GM21515 (cell line): ENCODE results near the gene UBASH3B.
"Not testable (repeated sequence)": the region's sequence is repeated elsewhere in the genome, so short reads cannot be mapped to it uniquely, and the experiment has no call there.

Experiments
- ATAC-seq: cut with Tn5 transposase; IDR thresholded peaks from one replicate; pipeline ENCODE4 v1.9.1; 2021; ENCODE audit not compliant: unreplicated experiment

UBASH3B gene

DNA sequence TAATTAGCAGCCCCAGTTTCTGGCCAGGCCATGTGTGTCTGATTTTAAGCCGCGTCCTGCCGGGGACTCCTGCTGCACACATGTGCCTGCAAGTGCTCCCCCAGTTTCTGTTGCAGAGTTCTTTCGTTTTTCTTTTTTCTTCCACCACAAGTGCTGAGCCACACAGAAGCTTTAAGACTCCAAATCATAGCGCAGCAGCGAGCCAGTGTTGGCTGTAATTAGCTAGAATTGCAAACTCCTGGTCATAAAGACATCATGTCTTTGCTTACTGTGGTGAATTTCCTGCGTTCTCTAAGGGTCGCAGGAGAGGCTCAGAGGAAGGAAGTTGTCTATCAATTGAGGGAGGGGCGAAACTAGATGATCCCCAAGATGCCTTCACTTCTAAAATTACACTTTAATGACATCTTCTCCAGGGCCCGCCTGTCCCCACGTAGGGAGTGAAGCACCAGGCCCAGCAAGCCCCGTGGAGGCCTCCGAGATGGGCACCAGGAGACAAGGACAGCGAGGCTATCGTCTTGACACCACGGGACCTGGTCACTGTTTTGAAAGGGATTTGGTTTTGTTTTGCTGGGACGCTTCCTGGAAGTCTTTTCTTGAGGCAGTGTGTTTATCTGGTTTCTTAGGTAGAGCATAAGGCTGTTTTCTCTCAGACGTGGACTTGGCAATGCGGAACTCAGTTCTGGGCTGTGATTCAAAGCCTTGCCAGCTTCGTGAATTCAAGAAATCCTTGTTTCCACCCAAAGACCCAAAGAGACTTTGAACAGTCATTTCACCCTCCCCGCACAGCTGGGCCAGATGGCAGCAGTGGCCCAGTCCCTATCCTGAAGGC lies 71.8 kb downstream of the UBASH3B start:
- peak; percentile 83 for ATAC-seq

DNA sequence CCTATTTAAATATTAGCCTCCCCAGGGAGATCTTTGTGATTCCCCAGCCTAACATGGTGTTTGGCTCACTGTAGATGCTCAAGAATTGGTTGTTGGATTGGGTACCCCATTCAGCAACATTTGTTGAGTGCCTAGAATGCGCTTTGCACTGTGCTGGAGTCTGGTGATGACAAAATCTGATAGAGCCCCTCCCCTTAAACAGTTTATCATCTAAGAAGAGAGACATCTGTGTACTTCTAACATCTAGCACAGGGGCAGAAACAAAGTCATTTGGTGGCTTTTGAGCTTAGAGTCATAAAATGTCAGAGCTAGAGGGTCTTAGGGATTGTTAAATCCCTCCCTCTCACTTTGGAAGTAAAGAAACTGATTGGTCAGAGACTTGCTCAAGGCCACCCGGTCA lies 73.0 kb downstream of the UBASH3B start:
- ATAC-seq: no peak

DNA sequence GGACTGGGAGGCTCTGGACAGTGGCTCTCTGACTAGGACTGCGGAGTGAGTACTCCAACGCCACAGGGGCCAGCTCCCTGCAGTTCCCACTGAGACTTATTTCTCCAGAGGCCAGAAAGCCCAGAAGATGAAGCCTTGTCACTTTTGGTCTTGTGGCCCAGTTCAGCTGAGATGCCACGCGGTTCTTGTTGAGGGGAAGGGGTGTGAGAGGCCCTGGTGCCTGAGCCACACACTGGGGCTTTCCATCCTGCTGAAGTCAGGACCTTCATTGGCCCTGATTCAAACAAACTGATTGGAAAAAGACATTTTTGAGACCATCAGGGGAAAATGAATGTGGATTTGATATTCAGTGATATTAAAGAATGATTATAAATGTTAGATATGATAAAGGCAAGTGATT lies 73.6 kb downstream of the UBASH3B start:
- ATAC-seq: no peak

DNA sequence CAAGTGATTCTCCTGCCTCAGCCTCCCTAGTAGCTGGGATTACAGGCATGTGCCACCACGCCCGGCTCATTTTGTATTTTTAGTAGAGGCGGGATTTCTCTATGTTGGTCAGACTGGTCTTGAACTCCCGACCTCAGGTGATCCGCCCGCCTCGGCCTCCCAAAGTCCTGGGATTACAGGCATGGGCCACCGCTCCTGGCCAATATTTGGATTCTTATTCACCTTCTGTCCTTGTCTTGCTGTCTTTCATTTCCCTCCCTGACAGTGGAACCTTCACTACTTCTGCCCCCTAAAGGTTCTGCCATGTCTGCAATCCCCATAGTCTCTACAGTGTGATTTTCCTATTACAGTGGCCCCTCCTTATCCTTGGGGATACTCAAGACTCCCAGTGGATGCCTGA lies 75.2 kb downstream of the UBASH3B start:
- ATAC-seq: not testable (repeated sequence)

DNA sequence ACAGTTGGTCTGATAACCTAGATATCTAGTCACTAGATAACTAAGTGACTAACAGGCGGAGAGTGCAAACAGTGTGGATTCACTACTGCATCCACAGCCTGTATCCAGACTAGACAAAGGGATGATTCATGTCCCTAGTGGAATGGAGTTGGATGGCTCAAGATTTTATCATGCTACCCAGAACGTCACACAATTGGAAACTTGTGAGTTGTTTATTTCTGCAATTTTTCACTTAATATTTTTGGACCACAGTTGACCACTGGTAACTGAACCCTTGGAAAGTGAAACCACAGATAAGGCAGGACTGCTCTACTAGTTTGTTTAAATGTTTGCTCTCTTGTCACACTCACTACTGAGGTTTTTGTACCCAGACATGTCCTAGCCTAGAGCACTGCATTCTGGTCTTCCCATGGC lies 76.0 kb downstream of the UBASH3B start:
- ATAC-seq: no peak

DNA sequence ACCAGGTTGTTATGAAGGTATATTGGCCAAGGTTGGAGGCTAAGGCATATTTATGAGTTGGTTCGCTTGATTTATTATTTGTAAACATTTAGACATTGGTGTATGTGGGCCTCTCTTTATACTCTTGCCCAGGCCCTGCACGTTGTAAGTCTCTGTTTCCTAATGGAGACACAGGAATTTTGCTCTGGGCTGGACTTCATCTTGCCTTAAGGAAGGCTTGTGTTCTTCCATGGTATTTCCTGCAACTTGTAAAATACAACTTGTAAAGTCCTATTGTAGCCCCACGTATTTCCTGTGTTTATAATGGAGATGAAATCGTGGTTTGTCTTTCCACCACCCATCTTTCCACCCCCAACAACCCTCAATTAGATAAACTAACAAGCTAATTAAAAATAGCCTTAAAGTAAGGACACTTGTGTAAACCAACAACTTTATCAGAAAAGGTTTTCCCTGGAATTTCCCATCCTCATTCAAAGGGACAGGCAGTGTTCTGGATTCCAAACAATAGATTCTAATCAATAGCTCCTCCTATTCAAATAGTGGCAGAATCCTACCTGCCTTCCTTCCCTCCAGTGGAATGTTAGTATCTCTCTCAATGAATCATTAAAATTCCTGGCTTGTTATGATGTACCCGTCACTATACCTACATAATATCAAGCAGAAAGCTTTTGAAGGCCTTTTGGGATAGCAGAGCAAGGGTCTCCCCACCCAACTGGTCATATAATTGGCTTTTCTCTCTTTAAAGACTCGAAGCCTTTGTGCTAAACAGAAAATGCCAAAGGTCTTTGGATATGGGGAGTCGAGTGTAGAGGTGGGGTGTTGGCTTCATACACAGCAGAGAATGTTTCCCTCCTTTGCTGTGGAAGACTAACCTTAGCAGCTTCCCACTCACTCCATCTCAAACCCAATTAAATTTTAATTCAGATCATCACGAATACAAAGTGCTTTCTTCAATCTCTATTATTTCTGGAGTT lies 77.1 kb downstream of the UBASH3B start:
- ATAC-seq: no peak

DNA sequence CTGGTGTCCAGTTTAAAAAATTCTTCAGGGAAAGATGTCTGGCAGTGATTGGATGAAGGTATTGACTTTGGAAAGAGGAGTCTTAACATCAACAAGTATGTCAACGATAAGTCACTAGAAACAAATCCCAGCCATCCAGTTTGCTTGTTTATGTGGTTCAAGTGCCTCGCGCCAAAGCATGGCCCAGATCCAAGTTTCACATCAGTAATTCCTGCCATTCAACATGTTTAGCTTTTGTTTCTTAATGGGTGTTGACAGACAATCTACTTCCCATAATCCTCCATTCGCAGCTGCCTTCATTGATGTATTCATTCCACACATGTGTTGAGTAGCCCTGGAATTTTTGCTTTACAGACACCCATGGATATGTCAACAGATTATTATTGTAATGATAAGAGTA lies 77.8 kb downstream of the UBASH3B start:
- no peak for ATAC-seq

DNA sequence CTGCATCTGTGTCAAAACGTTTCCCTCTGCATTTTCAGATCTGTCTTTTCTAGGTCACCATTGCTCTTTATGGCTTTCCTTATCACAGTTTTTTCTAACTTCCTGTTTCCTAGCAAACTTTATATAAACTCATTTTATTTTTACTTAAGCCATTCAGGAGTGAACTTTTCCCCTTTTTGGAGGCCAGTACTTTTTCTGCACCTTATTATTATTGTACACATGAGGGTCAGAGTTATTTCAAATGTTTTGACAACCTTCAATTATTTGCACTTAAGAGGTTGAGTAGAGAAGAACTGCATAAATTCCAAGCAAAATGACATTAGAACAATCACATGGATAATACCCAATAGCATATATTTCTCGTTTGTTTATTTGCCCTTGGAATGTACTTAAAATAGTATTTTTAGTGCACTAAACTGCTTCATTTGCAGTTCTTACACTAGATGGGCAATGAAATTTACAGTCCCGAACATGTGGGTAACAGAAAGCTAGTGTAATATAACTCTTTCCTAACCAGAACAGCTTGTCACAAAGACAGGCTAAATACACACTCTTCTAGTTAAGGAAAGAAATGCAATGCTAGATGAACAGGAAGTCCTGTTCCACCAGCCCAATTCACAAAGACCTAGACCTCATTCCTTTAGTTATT lies 79.5 kb downstream of the UBASH3B start:
- no peak for ATAC-seq

DNA sequence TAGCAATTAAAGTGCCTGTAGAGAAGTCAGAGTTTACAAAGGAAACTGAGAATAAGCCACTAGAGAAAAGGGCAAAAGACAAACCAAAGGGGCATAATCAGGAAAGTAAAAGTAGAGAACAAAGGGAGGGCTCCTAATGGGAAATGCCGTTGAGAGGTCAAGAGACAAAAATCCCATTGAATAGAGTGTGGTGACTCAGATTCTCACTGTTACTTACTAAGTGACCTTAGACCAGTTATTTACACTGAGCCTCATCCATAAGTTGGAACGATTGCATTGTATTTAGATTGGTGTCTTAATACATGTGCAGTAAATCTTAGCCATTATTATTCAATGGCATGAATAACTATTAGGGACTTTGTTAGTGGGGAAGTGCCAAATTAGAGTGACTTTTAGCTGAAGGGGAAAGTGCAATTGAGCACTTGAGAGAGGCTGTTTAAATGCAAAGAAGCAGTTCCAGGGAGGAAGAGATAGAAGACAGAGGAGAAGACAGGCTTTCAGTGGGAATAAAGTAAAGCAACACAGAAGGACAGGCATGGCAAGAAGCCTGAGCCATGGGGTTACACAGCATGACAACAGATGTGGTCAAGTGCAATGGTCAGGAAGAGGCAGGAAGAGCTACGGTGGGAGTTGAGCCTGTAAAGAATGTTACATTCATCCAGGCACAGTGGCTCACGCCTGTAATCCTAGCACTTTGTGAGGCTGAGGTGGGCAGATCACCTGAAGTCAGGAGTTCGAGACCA lies 82.6 kb downstream of the UBASH3B start:
- no peak for ATAC-seq

DNA sequence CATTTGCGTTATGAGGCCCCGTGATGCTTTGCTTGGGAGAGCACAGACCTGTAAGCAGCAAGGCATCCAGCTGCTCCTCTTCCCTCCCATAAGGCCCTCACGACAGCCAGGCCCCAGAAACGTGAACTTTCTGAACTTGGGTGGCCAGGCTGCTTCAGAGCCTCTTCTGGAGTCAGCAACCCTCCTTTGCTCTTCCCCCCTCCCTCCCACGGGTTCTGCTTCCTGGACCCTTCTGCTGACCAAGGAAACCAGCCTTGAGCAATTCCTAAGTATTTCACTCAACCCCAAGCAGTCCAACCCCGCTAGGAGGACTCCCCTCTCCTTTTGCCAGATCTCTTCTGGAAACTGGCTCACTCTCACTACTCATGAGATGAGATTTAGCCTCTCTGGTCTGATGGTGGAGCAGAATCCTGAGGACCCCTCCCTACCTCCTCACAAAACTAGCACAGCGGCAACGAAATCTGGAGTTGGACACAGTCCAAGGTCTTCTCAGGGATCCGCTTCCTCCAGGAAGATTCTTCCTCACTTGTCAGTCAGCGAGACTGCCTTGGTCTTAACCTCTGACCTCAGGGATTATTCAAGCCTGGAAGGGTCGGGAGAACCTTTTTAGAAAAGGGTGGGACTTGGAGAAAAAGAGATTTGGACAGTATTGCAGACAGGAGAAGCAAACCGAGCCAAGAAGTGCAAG lies 86.2 kb downstream of the UBASH3B start:
- ATAC-seq: no peak

DNA sequence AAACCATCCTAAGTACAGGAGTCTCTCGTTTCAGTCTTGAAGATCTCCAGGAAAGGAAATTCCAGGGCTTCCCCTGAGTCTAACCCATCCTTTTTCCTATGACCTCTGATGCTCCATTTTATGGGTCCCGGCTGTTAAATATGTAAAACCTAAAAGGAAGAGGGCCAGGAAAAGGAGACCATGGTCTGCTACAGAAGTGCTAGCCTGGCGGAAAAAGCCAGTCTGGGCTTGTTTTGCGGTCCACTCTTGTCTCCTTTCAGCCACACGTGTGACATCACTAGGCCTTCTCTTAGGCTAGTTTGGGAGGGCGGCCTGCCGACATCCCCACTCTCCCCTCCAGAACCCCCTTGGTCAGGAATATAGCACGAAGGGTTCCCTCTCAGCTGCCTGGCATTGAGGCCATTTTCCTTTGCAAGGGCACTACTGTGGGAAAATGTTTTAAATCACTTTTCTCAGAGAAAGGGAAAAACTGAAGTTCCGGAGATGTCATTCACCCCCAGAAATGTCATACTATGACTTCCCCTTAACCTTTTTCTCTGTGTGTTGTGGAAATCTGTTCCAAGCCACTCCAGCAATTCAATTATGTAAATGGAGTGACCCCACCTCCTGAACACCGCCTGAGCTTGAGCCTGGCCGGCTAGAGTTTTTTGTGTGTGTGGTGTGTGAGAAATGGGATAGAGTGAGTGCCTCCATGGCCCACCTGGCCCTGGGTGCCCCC lies 86.9 kb downstream of the UBASH3B start:
- ATAC-seq: no peak

DNA sequence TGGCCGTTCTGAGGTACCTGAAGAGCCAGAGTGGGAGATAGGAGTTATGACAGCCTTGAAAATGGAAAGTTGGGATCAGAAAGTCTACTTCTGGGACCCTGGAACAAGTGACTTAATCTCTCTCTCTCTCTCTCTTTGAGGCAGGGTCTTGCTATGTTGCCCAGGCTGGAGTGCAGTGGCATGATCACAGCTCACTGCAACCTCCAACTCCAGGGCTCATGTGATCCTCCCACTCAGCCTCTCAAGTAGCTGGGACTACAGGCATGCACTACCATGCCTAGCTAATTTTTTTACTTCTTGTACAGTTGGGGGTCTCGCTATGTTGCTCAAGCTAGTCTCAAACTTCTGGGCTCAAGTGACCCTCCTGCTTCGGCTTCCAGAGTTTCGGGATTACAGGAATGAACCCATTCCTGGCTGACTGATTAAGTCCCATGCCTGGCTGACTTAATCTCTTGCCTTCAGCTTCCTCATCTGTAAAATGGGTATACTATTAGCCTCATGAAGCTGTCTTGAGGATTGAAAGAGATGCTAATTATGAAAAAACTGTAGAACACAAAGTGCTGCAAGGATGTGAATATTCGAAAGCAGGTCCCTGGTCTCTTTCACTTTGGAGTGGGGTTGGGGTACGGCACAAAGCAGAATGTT lies 87.7 kb downstream of the UBASH3B start:
- no peak for ATAC-seq

DNA sequence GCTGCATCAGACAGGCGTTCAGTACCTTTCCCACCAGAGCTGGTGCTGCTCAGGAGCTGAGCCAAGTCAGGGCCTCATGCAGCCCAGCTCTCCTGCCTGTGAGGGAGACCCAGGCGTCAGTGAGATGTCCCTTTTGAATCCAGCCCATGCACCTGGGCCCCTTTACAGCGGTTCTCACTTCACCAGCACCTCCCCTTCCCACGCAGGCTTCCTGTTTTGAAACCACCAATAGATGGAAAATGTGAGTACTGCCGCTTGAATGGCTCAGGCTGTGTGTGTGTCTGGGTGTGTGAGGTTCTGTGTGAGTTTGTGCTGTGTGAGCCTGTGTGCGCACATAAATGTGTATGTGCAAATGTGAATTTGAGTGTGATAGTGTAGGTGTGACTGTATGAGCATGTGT lies 88.4 kb downstream of the UBASH3B start:
- peak; percentile 61 for ATAC-seq

DNA sequence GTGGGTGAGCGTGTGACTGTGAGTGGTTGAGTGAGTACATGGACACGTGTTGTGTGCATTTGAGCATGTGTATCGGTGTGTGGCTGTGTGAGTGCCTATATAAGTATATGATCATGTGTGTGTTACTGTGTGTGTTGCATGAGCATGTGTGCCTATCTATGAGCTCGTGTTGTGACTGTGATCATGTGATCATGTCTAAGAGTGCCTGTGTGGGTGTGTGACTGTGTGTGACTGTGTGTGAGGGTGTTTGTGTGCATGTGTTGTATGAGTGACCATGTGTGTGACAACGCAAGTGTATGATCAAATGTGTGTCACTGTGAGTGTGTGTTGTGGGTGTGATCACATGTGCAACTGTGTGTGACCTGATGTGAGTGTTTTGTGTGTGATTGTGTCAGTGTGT lies 88.8 kb downstream of the UBASH3B start:
- peak; percentile 4 for ATAC-seq

DNA sequence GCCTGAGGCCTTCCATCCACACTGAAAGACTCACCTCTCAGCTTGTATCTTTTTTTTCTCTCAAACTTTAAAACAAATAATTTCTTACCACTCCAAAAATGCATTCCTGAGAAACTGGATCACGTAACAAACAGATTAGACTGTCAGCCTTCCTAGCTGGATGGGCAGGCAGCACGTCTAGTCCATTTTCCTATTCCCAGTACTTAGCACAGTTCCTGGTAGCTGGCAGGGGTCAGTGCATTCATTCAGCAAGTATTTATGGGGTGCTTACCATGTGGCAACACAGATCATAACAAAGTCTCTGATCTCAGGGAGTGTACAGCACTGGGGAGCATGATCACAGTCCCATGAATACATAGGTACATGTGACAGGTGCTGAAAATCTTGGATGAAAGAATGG lies 89.6 kb downstream of the UBASH3B start:
- ATAC-seq: no peak

DNA sequence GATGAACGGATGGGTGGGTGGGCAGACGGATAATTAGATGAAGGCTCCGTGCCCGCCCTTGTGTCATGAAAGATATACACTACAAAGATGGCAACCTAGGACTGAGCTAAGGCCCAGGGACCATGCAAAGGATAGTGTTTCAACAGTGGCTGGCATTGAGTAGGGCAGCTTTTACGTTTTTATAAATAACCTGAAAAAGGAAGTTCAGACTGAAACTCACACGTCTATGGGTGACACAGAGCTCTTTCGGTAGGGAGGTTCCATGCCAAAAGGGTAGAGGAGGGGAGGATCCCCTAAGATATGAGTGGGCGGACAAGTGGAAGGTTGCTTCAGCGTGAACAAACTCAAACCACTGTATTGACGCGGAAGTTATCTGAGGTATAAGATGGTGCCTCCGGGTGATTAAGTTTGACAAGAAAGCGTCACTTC lies 90.5 kb downstream of the UBASH3B start:
- peak; percentile 66 for ATAC-seq

DNA sequence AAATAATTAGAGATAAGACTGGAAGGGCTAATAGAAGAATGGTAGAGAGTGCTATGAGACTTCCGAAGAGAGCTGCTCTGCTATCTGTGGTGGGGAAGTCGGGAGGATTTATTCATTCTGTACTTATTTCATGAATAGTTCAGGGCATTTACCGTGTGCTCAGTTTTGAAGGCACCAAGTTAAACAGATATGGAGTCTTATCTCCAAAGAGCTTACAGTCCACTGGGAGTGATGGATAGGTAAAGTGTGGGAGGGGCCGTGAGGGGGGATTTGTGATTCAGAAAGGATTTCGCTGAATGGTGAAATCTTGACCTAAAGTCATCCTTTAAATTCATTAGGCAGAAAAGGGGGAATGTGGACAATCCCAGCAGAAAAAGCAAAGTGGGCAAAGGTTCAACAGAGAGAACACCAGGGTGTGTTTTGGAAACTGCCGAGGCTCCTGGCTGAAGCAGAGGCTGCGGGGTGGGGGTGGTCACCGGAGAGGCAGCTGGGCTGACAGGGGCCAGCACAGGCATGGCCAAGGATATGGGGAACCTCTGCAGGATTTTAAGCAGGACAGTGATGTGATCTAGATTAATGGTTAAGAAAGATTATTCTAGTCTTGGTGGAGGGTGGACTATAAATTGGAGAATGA lies 91.2 kb downstream of the UBASH3B start:
- no peak for ATAC-seq

DNA sequence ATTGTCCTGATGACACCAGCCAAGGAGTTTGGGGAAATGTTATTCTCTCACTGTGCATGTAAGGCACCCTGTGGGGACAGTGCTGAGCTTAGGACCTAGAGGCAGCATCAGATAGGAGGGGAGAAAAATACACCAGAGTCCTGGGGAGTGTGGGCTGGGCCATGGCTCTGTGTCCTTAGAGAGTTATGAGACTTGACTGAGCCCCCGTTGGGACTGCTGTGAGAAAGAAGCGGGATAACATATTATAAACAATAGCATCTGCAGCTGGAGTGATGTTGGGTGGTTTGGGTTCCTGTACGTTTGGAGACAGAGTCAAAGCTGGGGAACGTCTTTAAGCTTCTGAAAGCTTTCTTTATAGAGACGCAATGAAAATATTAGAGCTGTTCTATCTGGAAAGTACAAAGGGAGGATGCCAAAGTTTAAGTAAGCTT lies 91.8 kb downstream of the UBASH3B start:
- ATAC-seq: no peak
